ENCODE measurements around the gene IGFBP1.

The IGFBP1 gene

GRCh38 chr7:45867471-45867870 lies 20.8 kb upstream of the IGFBP1 start:
- H3K27me3 ChIP-seq (ENCODE audit: control insufficient read depth, insufficient read depth, low read length): no peaks in the 10 kb centered on the region
- no peak overlapping the region for H3K9ac ChIP-seq (ENCODE audit: low read depth, low read length)
- H3K36me3 ChIP-seq (ENCODE audit: control insufficient read depth, insufficient read depth, low read length): no peaks in the 10 kb centered on the region
- H3K4me3 ChIP-seq (ENCODE audit: low read depth, low read length): no peak overlapping the region
- H3K9me3 ChIP-seq (ENCODE audit: control insufficient read depth, insufficient read depth, low read length): no peaks in the 10 kb centered on the region
- H3K4me1 ChIP-seq (ENCODE audit: control insufficient read depth, insufficient read depth, low read length): no peaks in the 10 kb centered on the region

GRCh38 chr7:45869426-45869825 lies 18.9 kb upstream of the IGFBP1 start:
- H3K4me1 ChIP-seq (ENCODE audit: control insufficient read depth, insufficient read depth, low read length): no peaks in the 10 kb centered on the region
- no peaks in the 10 kb centered on the region for H3K9me3 ChIP-seq (ENCODE audit: control insufficient read depth, insufficient read depth, low read length)
- no peaks in the 10 kb centered on the region for H3K27me3 ChIP-seq (ENCODE audit: control insufficient read depth, insufficient read depth, low read length)
- H3K9ac ChIP-seq (ENCODE audit: low read depth, low read length): no peak overlapping the region
- no peak overlapping the region for H3K4me3 ChIP-seq (ENCODE audit: low read depth, low read length)
- H3K36me3 ChIP-seq (ENCODE audit: control insufficient read depth, insufficient read depth, low read length): no peaks in the 10 kb centered on the region

- no peaks in the 10 kb centered on the region for H3K36me3 ChIP-seq (ENCODE audit: control insufficient read depth, insufficient read depth, low read length)
- H3K9ac ChIP-seq (ENCODE audit: low read depth, low read length): no peak overlapping the region
- no peaks in the 10 kb centered on the region for H3K9me3 ChIP-seq (ENCODE audit: control insufficient read depth, insufficient read depth, low read length)
- H3K27me3 ChIP-seq (ENCODE audit: control insufficient read depth, insufficient read depth, low read length): no peaks in the 10 kb centered on the region
- no peak overlapping the region for H3K4me3 ChIP-seq (ENCODE audit: low read depth, low read length)
- no peaks in the 10 kb centered on the region for H3K4me1 ChIP-seq (ENCODE audit: control insufficient read depth, insufficient read depth, low read length)
Observed at GRCh38 chr7:45872116-45873034, 15.9 kb upstream of the IGFBP1 start.

GRCh38 chr7:45873035-45873354 lies 15.3 kb upstream of the IGFBP1 start, which contains the start of gene CCDC201:
TSS of gene CCDC201 (minus strand) at chr7:45873082. CDS start at chr7:45873007, 75 bp downstream.
- no peak within 1 kb of the TSS for H3K4me3 ChIP-seq (ENCODE audit: low read depth, low read length)
- H3K9me3 ChIP-seq (ENCODE audit: control insufficient read depth, insufficient read depth, low read length): no peaks in the 10 kb centered on the region
- no peak within 1 kb of the TSS for H3K9ac ChIP-seq (ENCODE audit: low read depth, low read length)
- no peaks in the 10 kb centered on the region for H3K4me1 ChIP-seq (ENCODE audit: control insufficient read depth, insufficient read depth, low read length)
- no peaks in the 10 kb centered on the region for H3K36me3 ChIP-seq (ENCODE audit: control insufficient read depth, insufficient read depth, low read length)
- H3K27me3 ChIP-seq (ENCODE audit: control insufficient read depth, insufficient read depth, low read length): no peaks in the 10 kb centered on the region

DNA sequence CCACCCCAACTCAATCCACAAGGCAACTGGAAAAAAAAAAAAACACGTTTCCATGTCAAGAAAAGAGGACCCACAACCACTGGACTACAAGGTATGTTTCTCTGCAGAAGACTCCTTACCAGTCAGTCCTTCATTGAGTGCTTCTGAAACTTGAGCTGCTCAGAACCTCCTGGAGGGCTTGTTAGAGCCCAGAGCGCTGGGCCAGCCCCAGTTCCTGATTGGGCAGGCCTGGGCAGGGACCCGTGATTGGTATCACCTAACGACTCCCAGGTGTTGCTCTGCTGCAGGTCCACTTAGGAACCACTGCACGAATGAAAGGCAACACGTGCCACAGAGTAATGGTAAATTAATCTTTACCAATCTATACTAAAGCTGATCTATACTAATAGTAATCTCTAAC lies 14.9 kb upstream of the IGFBP1 start:
- Histone ChIP-seq H3K9me3 (ENCODE audit: control insufficient read depth, insufficient read depth, low read length) (peaks cover 1% of the 10 kb centered on the region), H3K4me1 (ENCODE audit: control insufficient read depth, insufficient read depth, low read length) (no peaks in the 10 kb centered on the region), H3K36me3 (ENCODE audit: control insufficient read depth, insufficient read depth, low read length) (no peaks in the 10 kb centered on the region), H3K4me3 (ENCODE audit: low read depth, low read length) (no peak overlapping the region), H3K27me3 (ENCODE audit: control insufficient read depth, insufficient read depth, low read length) (no peaks in the 10 kb centered on the region), H3K9ac (ENCODE audit: low read depth, low read length) (no peak overlapping the region)

GRCh38 chr7:45874408-45875131 lies 13.7 kb upstream of the IGFBP1 start:
- no peaks in the 10 kb centered on the region for H3K36me3 ChIP-seq (ENCODE audit: control insufficient read depth, insufficient read depth, low read length)
- H3K9ac ChIP-seq (ENCODE audit: low read depth, low read length): no peak overlapping the region
- peaks cover 3% of the 10 kb centered on the region for H3K9me3 ChIP-seq (ENCODE audit: control insufficient read depth, insufficient read depth, low read length)
- no peaks in the 10 kb centered on the region for H3K4me1 ChIP-seq (ENCODE audit: control insufficient read depth, insufficient read depth, low read length)
- H3K4me3 ChIP-seq (ENCODE audit: low read depth, low read length): no peak overlapping the region
- no peaks in the 10 kb centered on the region for H3K27me3 ChIP-seq (ENCODE audit: control insufficient read depth, insufficient read depth, low read length)

- H3K36me3 ChIP-seq (ENCODE audit: control insufficient read depth, insufficient read depth, low read length): no peaks in the 10 kb centered on the region
- H3K9ac ChIP-seq (ENCODE audit: low read depth, low read length): no peak overlapping the region
- no peaks in the 10 kb centered on the region for H3K4me1 ChIP-seq (ENCODE audit: control insufficient read depth, insufficient read depth, low read length)
- H3K4me3 ChIP-seq (ENCODE audit: low read depth, low read length): no peak overlapping the region
- H3K27me3 ChIP-seq (ENCODE audit: control insufficient read depth, insufficient read depth, low read length): no peaks in the 10 kb centered on the region
- H3K9me3 ChIP-seq (ENCODE audit: control insufficient read depth, insufficient read depth, low read length): peaks cover 3% of the 10 kb centered on the region
Observed at GRCh38 chr7:45876519-45876918, 11.8 kb upstream of the IGFBP1 start.

DNA sequence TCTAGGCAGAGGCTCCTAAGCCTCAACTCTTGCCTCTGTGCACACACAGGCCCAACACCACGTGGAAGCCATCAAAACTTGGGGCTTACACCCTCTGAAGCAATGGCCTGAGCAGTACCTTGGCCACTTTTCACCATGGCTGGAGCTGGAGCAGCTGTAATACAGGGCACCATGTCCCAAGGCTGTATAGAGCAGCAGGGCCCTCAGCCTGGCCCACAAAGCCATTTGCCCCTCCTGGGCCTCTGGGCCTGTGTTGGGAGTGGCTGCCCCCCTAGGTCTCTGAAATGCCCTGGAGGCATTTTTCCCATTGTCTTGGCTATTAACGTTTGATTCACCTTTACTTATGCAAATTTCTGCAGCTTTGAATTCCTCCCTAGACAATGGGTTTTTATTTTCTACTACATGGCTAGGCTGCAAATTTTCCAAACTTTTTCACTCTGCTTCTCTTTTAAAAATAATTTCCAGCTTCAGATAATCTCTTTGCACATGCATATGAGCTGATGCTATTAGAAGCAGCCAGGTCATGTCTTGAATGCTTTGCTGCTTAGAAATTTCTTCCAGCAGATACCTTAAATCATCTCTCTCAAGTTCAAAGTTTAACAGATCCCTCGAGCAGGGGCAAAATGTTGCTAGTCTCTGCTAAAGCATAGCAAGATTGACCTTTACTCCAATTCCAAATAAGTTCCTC lies 9.7 kb upstream of the IGFBP1 start:
- H3K4me3 ChIP-seq (ENCODE audit: low read depth, low read length): no peak overlapping the region
- peaks cover 3% of the 10 kb centered on the region for H3K9me3 ChIP-seq (ENCODE audit: control insufficient read depth, insufficient read depth, low read length)
- H3K4me1 ChIP-seq (ENCODE audit: control insufficient read depth, insufficient read depth, low read length): peaks cover 3% of the 10 kb centered on the region
- H3K36me3 ChIP-seq (ENCODE audit: control insufficient read depth, insufficient read depth, low read length): no peaks in the 10 kb centered on the region
- H3K9ac ChIP-seq (ENCODE audit: low read depth, low read length): no peak overlapping the region
- H3K27me3 ChIP-seq (ENCODE audit: control insufficient read depth, insufficient read depth, low read length): no peaks in the 10 kb centered on the region

GRCh38 chr7:45880433-45880860 lies 7.8 kb upstream of the IGFBP1 start:
- Histone ChIP-seq H3K36me3 (ENCODE audit: control insufficient read depth, insufficient read depth, low read length) (no peaks in the 10 kb centered on the region), H3K4me1 (ENCODE audit: control insufficient read depth, insufficient read depth, low read length) (peaks cover 3% of the 10 kb centered on the region), H3K9ac (ENCODE audit: low read depth, low read length) (no peak overlapping the region), H3K4me3 (ENCODE audit: low read depth, low read length) (no peak overlapping the region), H3K27me3 (ENCODE audit: control insufficient read depth, insufficient read depth, low read length) (peaks cover 3% of the 10 kb centered on the region), H3K9me3 (ENCODE audit: control insufficient read depth, insufficient read depth, low read length) (peaks cover 3% of the 10 kb centered on the region)

GRCh38 chr7:45881280-45881758 lies 7.0 kb upstream of the IGFBP1 start:
- Histone ChIP-seq H3K36me3 (ENCODE audit: control insufficient read depth, insufficient read depth, low read length) (no peaks in the 10 kb centered on the region), H3K9me3 (ENCODE audit: control insufficient read depth, insufficient read depth, low read length) (peaks cover 3% of the 10 kb centered on the region), H3K27me3 (ENCODE audit: control insufficient read depth, insufficient read depth, low read length) (peaks cover 6% of the 10 kb centered on the region), H3K9ac (ENCODE audit: low read depth, low read length) (no peak overlapping the region), H3K4me3 (ENCODE audit: low read depth, low read length) (no peak overlapping the region), H3K4me1 (ENCODE audit: control insufficient read depth, insufficient read depth, low read length) (peaks cover 3% of the 10 kb centered on the region)

DNA sequence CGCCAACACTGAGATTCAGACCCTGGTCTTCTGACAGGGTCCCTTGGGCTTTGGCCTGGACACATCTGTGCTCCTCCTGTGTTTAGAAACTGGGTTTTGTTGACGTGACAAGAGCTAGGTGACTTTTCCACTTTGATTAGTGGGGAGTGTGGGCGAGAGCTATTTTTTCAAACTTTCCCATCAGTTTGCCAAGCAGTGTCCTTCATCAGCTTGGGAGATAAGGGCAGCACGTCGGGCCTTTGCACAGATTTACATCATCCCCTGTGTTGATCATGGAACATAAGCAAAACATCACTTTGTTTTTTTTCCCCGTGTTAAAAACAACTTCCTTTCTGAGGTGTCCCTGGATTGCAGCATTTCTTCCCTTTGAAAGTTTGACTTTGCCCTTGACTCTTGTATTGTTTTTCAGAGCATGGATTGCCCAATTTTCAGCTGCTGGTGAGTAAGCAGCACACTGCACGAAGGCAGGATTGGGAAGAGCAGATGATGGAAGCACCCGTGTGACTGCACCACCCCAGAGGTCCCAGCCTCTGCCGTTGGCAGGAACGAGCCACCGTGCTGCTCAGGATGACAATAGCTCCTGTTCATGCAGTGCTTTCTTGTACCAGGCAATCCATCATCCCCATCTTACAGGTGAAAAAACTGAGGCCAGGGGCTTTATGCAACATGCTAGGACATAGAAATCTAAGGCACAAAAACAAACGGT lies 6.4 kb upstream of the IGFBP1 start:
- H3K27me3 ChIP-seq (ENCODE audit: control insufficient read depth, insufficient read depth, low read length): peaks cover 12% of the 10 kb centered on the region
- no peak overlapping the region for H3K4me3 ChIP-seq (ENCODE audit: low read depth, low read length)
- no peaks in the 10 kb centered on the region for H3K36me3 ChIP-seq (ENCODE audit: control insufficient read depth, insufficient read depth, low read length)
- peaks cover 3% of the 10 kb centered on the region for H3K9me3 ChIP-seq (ENCODE audit: control insufficient read depth, insufficient read depth, low read length)
- peaks cover 3% of the 10 kb centered on the region for H3K4me1 ChIP-seq (ENCODE audit: control insufficient read depth, insufficient read depth, low read length)
- no peak overlapping the region for H3K9ac ChIP-seq (ENCODE audit: low read depth, low read length)
